Spleen (tissue), 11 donors: Measurements from ENCODE around the gene EED. TPM values are rescaled to one million over a fixed set of nuclear protein-coding genes. Genes with fewer than 3 reads are reported as not detected.

Experiments
- DNase-seq: peaks from one replicate; pipeline ENCODE4 v3.0.0-alpha.2; 2020
- H3K27ac ChIP-seq, 8 donors: fragments of 200-600 bp; sonication (generic) in 7 of 8; 1 replicate in 4 of 8; 2 replicates in 4 of 8; pipeline versions ENCODE4 v1.5.0 to v1.8.0; 2016 to 2021; ENCODE audit warnings: inconsistent platforms in 4 of 8, mild to moderate bottlenecking in 4 of 8, moderate library complexity in 1 of 8
- H3K27me3 ChIP-seq, 7 donors: fragments of 200-600 bp; sonication (generic) in 6 of 7; replicated peaks in 1 of 7; 1 replicate in 4 of 7; 2 replicates in 3 of 7; pipeline versions ENCODE4 v1.5.0 to v1.8.0; 2016 to 2021; ENCODE audit warnings: inconsistent platforms in 3 of 7, mild to moderate bottlenecking in 1 of 7
- H3K36me3 ChIP-seq, 6 donors: fragments of 200-600 bp; sonication (generic) in 5 of 6; 1 replicate in 4 of 6; 2 replicates in 2 of 6; pipeline versions ENCODE4 v1.5.0 to v1.8.0; 2016 to 2021; ENCODE audit warnings: inconsistent platforms in 2 of 6
- H3K4me1 ChIP-seq, 6 donors: fragments of 200-600 bp; sonication (generic) in 5 of 6; 1 replicate in 3 of 6; 2 replicates in 3 of 6; pipeline versions ENCODE4 v1.5.0 to v1.8.0; 2016 to 2021; ENCODE audit warnings: inconsistent platforms in 3 of 6
- H3K4me3 ChIP-seq, 8 donors: fragments of 200-600 bp; sonication (generic) in 7 of 8; 1 replicate in 4 of 8; 2 replicates in 4 of 8; pipeline versions ENCODE4 v1.5.0 to v1.8.0; 2016 to 2021; ENCODE audit warnings: inconsistent platforms in 4 of 8, mild to moderate bottlenecking in 4 of 8, moderate library complexity in 2 of 8
- H3K9me3 ChIP-seq, 8 donors: fragments of 200-600 bp; sonication (generic) in 7 of 8; 1 replicate in 4 of 8; 2 replicates in 4 of 8; pipeline versions ENCODE4 v1.5.0 to v1.8.0; 2016 to 2021; ENCODE audit warnings: inconsistent platforms in 4 of 8
- POLR2A ChIP-seq, 3 donors: fragments of 450-650 bp; IDR thresholded peaks; one replicate each; pipeline ENCODE4 v1.5.1; 2017; ENCODE audit warnings: antibody characterized with exemption in 3 of 3, mild to moderate bottlenecking in 1 of 3
- POLR2AphosphoS5 ChIP-seq, 3 donors: sonication (generic); formaldehyde crosslinking; IDR thresholded peaks; one replicate each; pipeline ENCODE4 v1.5.1; 2017; ENCODE audit warnings: antibody characterized with exemption in 3 of 3
- WGBS, 5 donors: extraction: QIAGEN DNeasy Blood & Tissue Kit in 3 of 5; methylation state at CpG; one replicate each; pipeline versions ENCODE4 v1.1.5 to v1.1.7; 2013 to 2018; 5-methylcytosine and 5-hydroxymethylcytosine counted together
- intact Hi-C: fragments of 100-400 bp; cut with DNase I; formaldehyde crosslinking; loops from one replicate; pipeline ENCODE4 v1.15.0; 2023; ENCODE audit warnings: low total_unique reads
- polyA plus RNA-seq, 3 donors: library from polyadenylated mRNA; stranded (reverse); fragments of 200-250 nt; gene quantifications; one replicate each; pipeline ENCODE4 v1.2.1, GENCODE V29; 2013
- total RNA-seq, 7 donors: library from RNA; depleted of rRNA in 3 of 7; stranded (reverse); fragments of >200 nt in 3 of 7; fragmentation: NEBNext Ultra II Directional in 4 of 7; extraction: Animal tissue kit (Norgen Biotek cat#: 25700) in 4 of 7; gene quantifications; one replicate each; pipeline versions ENCODE4 v1.1.0 to v1.2.1, GENCODE V29; 2016 to 2021
- TF ChIP-seq, protein P1 (sequence below), 11 experiments: fragments of 200-600 bp in 7 of 11; fragments of 450-650 bp in 4 of 11; sonication (generic) in 4 of 11; IDR thresholded peaks in 8 of 11; conservative IDR thresholded peaks in 3 of 11; 1 replicate in 7 of 11; 2 replicates in 4 of 11; pipeline versions ENCODE4 v1.4.0 to v1.8.0; 2016 to 2021; ENCODE audit warnings: antibody characterized with exemption in 11 of 11, inconsistent platforms in 4 of 11, mild to moderate bottlenecking in 1 of 11
- donor health status: healthy with polysubstance abuse.
- donor health status: DM: no; HTN: no; CAD: no; lungs with moderate emphysema.
- donor health status: DM: no; HTN: no; CAD: no.
- donor health status: Bipolar disorder and iron deficiency.
- donor health status: healthy.
- donor health status: DM: no; HTN: no; CAD: no.
- donor health status: DM: yes; HTN: yes; CAD: no.

EED gene
- total and polyA plus RNA-seq, 10 donors: 24.3 to 48.1 (median 31.1) TPM

DNA sequence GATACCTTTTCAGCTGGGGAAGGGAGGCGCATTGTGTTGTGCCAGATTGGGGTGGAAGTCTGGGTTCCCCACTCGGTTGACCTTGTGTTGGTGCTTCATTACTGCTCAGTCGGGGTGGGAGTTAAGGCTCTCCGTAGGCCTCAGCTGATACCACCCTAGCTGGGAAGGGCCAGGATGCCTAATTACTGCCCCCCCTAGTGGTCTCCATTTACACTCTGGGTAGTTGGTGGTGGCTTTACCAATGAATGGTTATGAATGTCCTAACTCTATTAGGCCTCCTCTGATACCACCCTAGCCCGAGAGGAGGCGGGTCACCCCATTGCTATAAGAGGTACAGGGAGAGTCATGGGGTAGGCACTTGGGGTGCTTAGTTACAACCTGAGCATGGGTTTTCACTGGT lies 29.9 kb downstream of the EED start:
- 90 to 100% (median 94%) methylated on average over 5 to 6 of the region's 6 CpGs for WGBS, 5 donors
- intact Hi-C loops: no loop called here
- no peaks in the 10 kb centered on the region for H3K4me1 ChIP-seq
- H3K9me3 ChIP-seq: no peaks in the 10 kb centered on the region
- no peak overlapping the region for H3K27ac ChIP-seq
- H3K27me3 ChIP-seq: no peaks in the 10 kb centered on the region
- no peak for TF ChIP-seq POLR2A (IDR thresholded peaks at IDR 0.05)
- no peak for TF ChIP-seq POLR2AphosphoS5 (IDR thresholded peaks at IDR 0.05)
- TF ChIP-seq, protein P1, sequence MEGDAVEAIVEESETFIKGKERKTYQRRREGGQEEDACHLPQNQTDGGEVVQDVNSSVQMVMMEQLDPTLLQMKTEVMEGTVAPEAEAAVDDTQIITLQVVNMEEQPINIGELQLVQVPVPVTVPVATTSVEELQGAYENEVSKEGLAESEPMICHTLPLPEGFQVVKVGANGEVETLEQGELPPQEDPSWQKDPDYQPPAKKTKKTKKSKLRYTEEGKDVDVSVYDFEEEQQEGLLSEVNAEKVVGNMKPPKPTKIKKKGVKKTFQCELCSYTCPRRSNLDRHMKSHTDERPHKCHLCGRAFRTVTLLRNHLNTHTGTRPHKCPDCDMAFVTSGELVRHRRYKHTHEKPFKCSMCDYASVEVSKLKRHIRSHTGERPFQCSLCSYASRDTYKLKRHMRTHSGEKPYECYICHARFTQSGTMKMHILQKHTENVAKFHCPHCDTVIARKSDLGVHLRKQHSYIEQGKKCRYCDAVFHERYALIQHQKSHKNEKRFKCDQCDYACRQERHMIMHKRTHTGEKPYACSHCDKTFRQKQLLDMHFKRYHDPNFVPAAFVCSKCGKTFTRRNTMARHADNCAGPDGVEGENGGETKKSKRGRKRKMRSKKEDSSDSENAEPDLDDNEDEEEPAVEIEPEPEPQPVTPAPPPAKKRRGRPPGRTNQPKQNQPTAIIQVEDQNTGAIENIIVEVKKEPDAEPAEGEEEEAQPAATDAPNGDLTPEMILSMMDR (IDR thresholded peaks at IDR 0.05 in 8 of 11, conservative IDR thresholded peaks at IDR 0.05 in 3 of 11): peak in 1 of 11 experiments; percentile 17
- H3K36me3 ChIP-seq: peaks cover 0 to 98% (median 25%) of the 10 kb centered on the region in 6 donors
- no peak overlapping the region for H3K4me3 ChIP-seq
- DNase-seq: no peak

DNA sequence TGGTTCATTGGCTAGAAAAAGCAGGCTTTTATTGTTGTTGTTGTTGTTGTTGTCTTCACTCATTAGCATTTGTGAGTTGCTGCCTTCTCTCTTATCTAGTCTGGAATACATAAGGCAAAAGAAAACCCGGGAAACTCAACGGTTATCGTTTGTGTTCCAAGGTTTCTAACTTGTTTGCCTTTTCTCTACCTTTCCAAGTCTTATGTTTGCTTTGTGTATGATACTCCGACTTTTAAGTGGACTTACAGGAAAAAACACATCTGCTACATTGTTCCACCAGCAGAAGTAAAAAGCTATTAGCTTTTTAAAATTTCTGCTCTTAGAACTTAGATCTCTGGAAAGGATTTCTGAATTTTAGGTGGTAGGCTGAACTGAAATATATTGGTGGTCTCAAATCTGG lies 30.4 kb downstream of the EED start:
- no peak overlapping the region for H3K27ac ChIP-seq
- H3K4me1 ChIP-seq: no peaks in the 10 kb centered on the region
- H3K4me3 ChIP-seq: no peak overlapping the region
- peaks cover 0 to 98% (median 30%) of the 10 kb centered on the region in 6 donors for H3K36me3 ChIP-seq
- WGBS, 5 donors: 92 to 97% (median 94%) methylated on average over 4 of the region's 4 CpGs
- H3K27me3 ChIP-seq: no peaks in the 10 kb centered on the region
- no peaks in the 10 kb centered on the region for H3K9me3 ChIP-seq
- intact Hi-C loops: no loop called here
- no peak for DNase-seq
- no peak for TF ChIP-seq POLR2A (IDR thresholded peaks at IDR 0.05)
- TF ChIP-seq, protein P1 (IDR thresholded peaks at IDR 0.05 in 8 of 11, conservative IDR thresholded peaks at IDR 0.05 in 3 of 11): no peak
- TF ChIP-seq POLR2AphosphoS5 (IDR thresholded peaks at IDR 0.05): no peak

DNA sequence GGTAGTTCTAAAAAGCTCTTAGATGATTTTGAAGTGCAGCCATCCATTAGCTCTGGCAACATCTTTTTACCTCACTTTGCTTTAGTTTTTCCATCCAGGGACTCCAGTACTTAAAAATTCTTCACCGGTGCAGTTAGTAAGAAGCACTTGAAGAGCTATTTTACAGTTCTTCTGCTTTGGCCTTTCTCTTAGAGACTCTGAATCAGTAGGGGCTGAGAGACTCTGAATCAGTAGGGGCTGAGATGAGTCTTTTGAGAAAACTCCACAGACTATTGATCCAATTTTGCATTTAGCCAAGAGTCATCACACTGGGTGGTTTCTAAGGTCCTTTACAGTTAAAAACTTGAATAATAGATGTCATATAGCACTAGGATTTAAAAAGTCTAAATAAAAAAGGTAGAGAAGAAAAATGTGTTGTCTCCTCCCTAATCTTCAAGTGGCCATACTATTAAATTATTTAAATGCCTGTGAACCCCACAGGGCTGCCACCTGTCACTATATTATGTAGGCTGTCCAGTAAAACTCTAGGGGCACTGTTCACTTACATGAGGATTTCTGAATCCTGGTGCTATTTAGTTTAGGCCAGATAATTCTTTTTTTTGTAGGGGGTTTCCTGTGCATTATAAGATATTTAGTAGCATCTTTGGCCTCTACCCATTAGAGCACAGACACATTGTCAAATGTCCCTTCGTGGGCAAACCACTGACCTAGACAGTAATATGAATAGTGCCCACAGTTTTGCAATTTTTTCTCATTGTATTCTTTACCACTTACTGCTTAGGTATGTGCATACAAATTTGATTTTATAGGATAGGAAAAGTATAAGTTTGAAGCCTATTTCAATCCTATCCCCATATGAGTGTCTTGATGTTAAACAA lies 31.2 kb downstream of the EED start:
- WGBS, 5 donors: 73 to 93% (median 91%) methylated on average over 2 of the region's 2 CpGs

DNA sequence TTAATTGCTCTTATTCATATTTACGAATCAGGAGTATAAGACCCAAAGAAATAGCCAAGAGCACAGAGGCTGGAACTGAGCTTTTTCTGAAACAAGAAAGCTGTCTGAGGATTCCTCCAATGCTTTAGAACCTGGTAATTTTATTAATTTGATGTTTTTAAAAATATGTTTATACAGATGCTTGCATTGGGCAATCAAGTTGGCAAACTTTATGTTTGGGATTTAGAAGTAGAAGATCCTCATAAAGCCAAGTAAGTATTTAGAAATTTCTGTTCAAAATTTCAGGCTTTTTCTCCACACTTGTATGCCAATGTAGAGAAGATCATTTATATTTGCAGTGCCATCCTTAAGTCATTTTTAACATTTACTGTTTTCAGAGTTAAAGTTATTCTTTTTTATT lies 33.2 kb downstream of the EED start:
- Histone ChIP-seq H3K36me3 (peaks cover 0 to 81% (median 27%) of the 10 kb centered on the region in 6 donors), H3K27ac (no peak overlapping the region), H3K4me1 (no peaks in the 10 kb centered on the region), H3K4me3 (no peak overlapping the region), H3K27me3 (no peaks in the 10 kb centered on the region), H3K9me3 (no peaks in the 10 kb centered on the region)
- 95 to 100% (median 98%) methylated on average over 1 of the region's 1 CpG for WGBS, 5 donors
- TF ChIP-seq POLR2A (IDR thresholded peaks at IDR 0.05) (no peak), POLR2AphosphoS5 (IDR thresholded peaks at IDR 0.05) (no peak)
- TF ChIP-seq, protein P1 (IDR thresholded peaks at IDR 0.05 in 8 of 11, conservative IDR thresholded peaks at IDR 0.05 in 3 of 11): no peak
- no peak for DNase-seq
- intact Hi-C loops: no loop called here

More for the DNA sequence above, 31.2 kb downstream of the EED start:
- DNase-seq: no peak
- Histone ChIP-seq H3K4me1 (no peaks in the 10 kb centered on the region), H3K27me3 (no peaks in the 10 kb centered on the region), H3K36me3 (peaks cover 0 to 98% (median 30%) of the 10 kb centered on the region in 6 donors), H3K27ac (no peak overlapping the region), H3K9me3 (no peaks in the 10 kb centered on the region), H3K4me3 (no peak overlapping the region)
- TF ChIP-seq POLR2AphosphoS5 (IDR thresholded peaks at IDR 0.05): no peak
- no peak for TF ChIP-seq POLR2A (IDR thresholded peaks at IDR 0.05)
- TF ChIP-seq, protein P1 (IDR thresholded peaks at IDR 0.05 in 8 of 11, conservative IDR thresholded peaks at IDR 0.05 in 3 of 11): no peak
- intact Hi-C loops: no loop called here
